ENCODE measurements around the gene NSUN2. TPM values are rescaled to one million over a fixed set of nuclear protein-coding genes. Genes with fewer than 3 reads are reported as not detected.

Gene NSUN2
- polyA plus RNA-seq, 1 donor from 2014 or later, result 47.5 TPM

DNA sequence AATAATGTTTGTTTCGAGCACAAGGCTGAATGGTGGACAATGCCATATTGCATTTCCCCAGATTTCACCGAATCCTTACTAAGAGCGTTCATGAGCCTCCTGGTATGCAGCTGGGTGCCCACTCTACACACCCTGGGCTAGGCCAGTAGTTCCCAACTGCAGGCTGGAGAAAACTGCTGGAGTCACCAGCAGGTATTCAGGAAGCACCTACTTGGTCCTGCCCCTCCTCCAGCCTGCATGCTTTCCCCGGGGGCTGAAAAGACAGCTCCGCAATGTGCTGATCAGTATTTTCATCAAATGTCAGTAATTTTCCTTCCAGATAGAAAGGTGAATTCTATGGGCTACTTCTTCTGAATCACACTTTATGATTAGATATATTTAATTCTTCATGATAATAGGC lies 34.8 kb upstream of the NSUN2 start:
- no peaks in the 10 kb centered on the region for H3K27me3 ChIP-seq (ENCODE audit: insufficient read depth, low read depth, low read length)
- H3K27ac ChIP-seq (ENCODE audit: low read length), result no peak overlapping the region
- no peaks in the 10 kb centered on the region for H3K79me2 ChIP-seq (replicated peaks; ENCODE audit: insufficient read depth, low read length)
- no peaks in the 10 kb centered on the region for H4K20me1 ChIP-seq (ENCODE audit: insufficient read depth)
- no peak overlapping the region for H3K9ac ChIP-seq (ENCODE audit: low read length)
- TF ChIP-seq POLR2AphosphoS5 (IDR thresholded peaks at IDR 0.05) (no peak), RAD21 (conservative IDR thresholded peaks at IDR 0.05) (no peak), MXI1 (conservative IDR thresholded peaks at IDR 0.05; ENCODE audit: poor library complexity, severe bottlenecking) (no peak), EP300 (conservative IDR thresholded peaks at IDR 0.05; ENCODE audit: poor library complexity, severe bottlenecking) (no peak), SMC3 (conservative IDR thresholded peaks at IDR 0.05; ENCODE audit: poor library complexity) (no peak), EZH2 (IDR thresholded peaks at IDR 0.05; ENCODE audit: borderline replicate concordance, insufficient read depth, low read length, poor library complexity, severe bottlenecking) (no peak)
- TF ChIP-seq, protein P1, sequence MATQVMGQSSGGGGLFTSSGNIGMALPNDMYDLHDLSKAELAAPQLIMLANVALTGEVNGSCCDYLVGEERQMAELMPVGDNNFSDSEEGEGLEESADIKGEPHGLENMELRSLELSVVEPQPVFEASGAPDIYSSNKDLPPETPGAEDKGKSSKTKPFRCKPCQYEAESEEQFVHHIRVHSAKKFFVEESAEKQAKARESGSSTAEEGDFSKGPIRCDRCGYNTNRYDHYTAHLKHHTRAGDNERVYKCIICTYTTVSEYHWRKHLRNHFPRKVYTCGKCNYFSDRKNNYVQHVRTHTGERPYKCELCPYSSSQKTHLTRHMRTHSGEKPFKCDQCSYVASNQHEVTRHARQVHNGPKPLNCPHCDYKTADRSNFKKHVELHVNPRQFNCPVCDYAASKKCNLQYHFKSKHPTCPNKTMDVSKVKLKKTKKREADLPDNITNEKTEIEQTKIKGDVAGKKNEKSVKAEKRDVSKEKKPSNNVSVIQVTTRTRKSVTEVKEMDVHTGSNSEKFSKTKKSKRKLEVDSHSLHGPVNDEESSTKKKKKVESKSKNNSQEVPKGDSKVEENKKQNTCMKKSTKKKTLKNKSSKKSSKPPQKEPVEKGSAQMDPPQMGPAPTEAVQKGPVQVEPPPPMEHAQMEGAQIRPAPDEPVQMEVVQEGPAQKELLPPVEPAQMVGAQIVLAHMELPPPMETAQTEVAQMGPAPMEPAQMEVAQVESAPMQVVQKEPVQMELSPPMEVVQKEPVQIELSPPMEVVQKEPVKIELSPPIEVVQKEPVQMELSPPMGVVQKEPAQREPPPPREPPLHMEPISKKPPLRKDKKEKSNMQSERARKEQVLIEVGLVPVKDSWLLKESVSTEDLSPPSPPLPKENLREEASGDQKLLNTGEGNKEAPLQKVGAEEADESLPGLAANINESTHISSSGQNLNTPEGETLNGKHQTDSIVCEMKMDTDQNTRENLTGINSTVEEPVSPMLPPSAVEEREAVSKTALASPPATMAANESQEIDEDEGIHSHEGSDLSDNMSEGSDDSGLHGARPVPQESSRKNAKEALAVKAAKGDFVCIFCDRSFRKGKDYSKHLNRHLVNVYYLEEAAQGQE (IDR thresholded peaks at IDR 0.05; ENCODE audit: borderline replicate concordance), result no peak
- TF ChIP-seq, protein P2, sequence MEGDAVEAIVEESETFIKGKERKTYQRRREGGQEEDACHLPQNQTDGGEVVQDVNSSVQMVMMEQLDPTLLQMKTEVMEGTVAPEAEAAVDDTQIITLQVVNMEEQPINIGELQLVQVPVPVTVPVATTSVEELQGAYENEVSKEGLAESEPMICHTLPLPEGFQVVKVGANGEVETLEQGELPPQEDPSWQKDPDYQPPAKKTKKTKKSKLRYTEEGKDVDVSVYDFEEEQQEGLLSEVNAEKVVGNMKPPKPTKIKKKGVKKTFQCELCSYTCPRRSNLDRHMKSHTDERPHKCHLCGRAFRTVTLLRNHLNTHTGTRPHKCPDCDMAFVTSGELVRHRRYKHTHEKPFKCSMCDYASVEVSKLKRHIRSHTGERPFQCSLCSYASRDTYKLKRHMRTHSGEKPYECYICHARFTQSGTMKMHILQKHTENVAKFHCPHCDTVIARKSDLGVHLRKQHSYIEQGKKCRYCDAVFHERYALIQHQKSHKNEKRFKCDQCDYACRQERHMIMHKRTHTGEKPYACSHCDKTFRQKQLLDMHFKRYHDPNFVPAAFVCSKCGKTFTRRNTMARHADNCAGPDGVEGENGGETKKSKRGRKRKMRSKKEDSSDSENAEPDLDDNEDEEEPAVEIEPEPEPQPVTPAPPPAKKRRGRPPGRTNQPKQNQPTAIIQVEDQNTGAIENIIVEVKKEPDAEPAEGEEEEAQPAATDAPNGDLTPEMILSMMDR (IDR thresholded peaks at IDR 0.05; ENCODE audit: poor library complexity, severe bottlenecking), result no peak
- H3F3A ChIP-seq (ENCODE audit: insufficient read depth, low read length, poor library complexity, severe bottlenecking), result no peaks in the 10 kb centered on the region
- H2AFZ ChIP-seq (ENCODE audit: low read depth, low read length), result no peak overlapping the region
- H3K4me3 ChIP-seq (ENCODE audit: low read length), result no peak overlapping the region
- no peaks in the 10 kb centered on the region for H3K9me2 ChIP-seq (ENCODE audit: insufficient read depth, low read length)
- no peaks in the 10 kb centered on the region for H3K9me3 ChIP-seq (ENCODE audit: low read length)
- H3K4me2 ChIP-seq (ENCODE audit: low read length), result no peak overlapping the region
- peaks cover 5% of the 10 kb centered on the region for H3K36me3 ChIP-seq (ENCODE audit: insufficient read depth, low read length)

GRCh38 chr5:6666762-6667161 lies 33.9 kb upstream of the NSUN2 start:
- H3K9me3 ChIP-seq (ENCODE audit: low read length), result no peaks in the 10 kb centered on the region
- H3F3A ChIP-seq (ENCODE audit: insufficient read depth, low read length, poor library complexity, severe bottlenecking), result no peaks in the 10 kb centered on the region
- no peaks in the 10 kb centered on the region for H3K9me2 ChIP-seq (ENCODE audit: insufficient read depth, low read length)
- H3K79me2 ChIP-seq (replicated peaks; ENCODE audit: insufficient read depth, low read length), result no peaks in the 10 kb centered on the region
- H3K4me2 ChIP-seq (ENCODE audit: low read length), result no peak overlapping the region
- H3K9ac ChIP-seq (ENCODE audit: low read length), result no peak overlapping the region
- no peaks in the 10 kb centered on the region for H4K20me1 ChIP-seq (ENCODE audit: insufficient read depth)
- H2AFZ ChIP-seq (ENCODE audit: low read depth, low read length), result no peak overlapping the region
- H3K36me3 ChIP-seq (ENCODE audit: insufficient read depth, low read length), result peaks cover 5% of the 10 kb centered on the region
- no peak overlapping the region for H3K4me3 ChIP-seq (ENCODE audit: low read length)
- TF ChIP-seq SMC3 (conservative IDR thresholded peaks at IDR 0.05; ENCODE audit: poor library complexity) (no peak), TAF1 (IDR thresholded peaks at IDR 0.05; ENCODE audit: low read depth) (no peak), RAD21 (conservative IDR thresholded peaks at IDR 0.05) (no peak), MXI1 (conservative IDR thresholded peaks at IDR 0.05; ENCODE audit: poor library complexity, severe bottlenecking) (no peak), POLR2AphosphoS5 (IDR thresholded peaks at IDR 0.05) (no peak), EZH2 (IDR thresholded peaks at IDR 0.05; ENCODE audit: borderline replicate concordance, insufficient read depth, low read length, poor library complexity, severe bottlenecking) (no peak), EP300 (conservative IDR thresholded peaks at IDR 0.05; ENCODE audit: poor library complexity, severe bottlenecking) (no peak)
- TF ChIP-seq, protein P2 (IDR thresholded peaks at IDR 0.05; ENCODE audit: poor library complexity, severe bottlenecking), result no peak
- TF ChIP-seq, protein P1 (IDR thresholded peaks at IDR 0.05; ENCODE audit: borderline replicate concordance), result no peak
- H3K27ac ChIP-seq (ENCODE audit: low read length), result no peak overlapping the region
- no peaks in the 10 kb centered on the region for H3K27me3 ChIP-seq (ENCODE audit: insufficient read depth, low read depth, low read length)

All from neural cell (in vitro differentiated cells).